HCT116 (cell line): Measurements from ENCODE around the gene GRIPAP1. TPM values are rescaled to one million over a fixed set of nuclear protein-coding genes. Genes with fewer than 3 reads are reported as not detected.

Experiments used
- ATAC-seq: fragments of 200-7000 bp; cut with Tn5 transposase; 2 replicates; pipeline ENCODE4 v1.9.1; 2020; ENCODE audit warnings: mild to moderate bottlenecking, moderate library complexity
- BruUV-seq: library from RNA; stranded (reverse); fragments of 400-500 nt; replicated peaks from 2 replicates; lab custom pipeline; 2021; lab: Mats Ljungman, UMichigan
- CTCF ChIA-PET: fragments of 300-600 bp; sonication (Branson Sonifier 250); formaldehyde crosslinking; loops from one replicate; lab custom pipeline; 2021; ENCODE audit warnings: antibody characterized with exemption; lab: Charles Lee
- POLR2A ChIA-PET: fragments of 300-600, 350-600 bp; sonication (Branson Sonifier 250); formaldehyde crosslinking; loops from one replicate; lab custom pipeline; 2021; ENCODE audit warnings: antibody characterized with exemption; lab: Charles Lee
- RAD21 ChIA-PET, 2 experiments: fragments of 300-600 bp; sonication (Branson Sonifier 250); formaldehyde crosslinking; loops; one replicate each; lab custom pipeline; 2023; ENCODE audit warnings: low total read pairs in 2 of 2; ENCODE audit not compliant: uncharacterized antibody in 2 of 2, unreplicated experiment in 2 of 2, low non-redundant PET in 1 of 2; lab: Charles Lee
- DNase-seq: peaks from one replicate; pipeline ENCODE4 v3.0.0-alpha.2; 2010; ENCODE audit warnings: low read depth, low spot score
- H2AFZ ChIP-seq: fragments of 200-600 bp; shearing (Covaris generic), sonication (generic); 2 replicates; pipeline ENCODE4 v1.6.1; 2017; ENCODE audit warnings: low read depth, mixed run types, mixed read lengths, antibody characterized with exemption, low read length; ENCODE audit not compliant: poor library complexity, severe bottlenecking
- H3K27ac ChIP-seq: 2 replicates; pipeline ENCODE4 v1.5.1; 2012; ENCODE audit warnings: low read depth, low read length
- H3K27me3 ChIP-seq: fragments of 200-600 bp; sonication (generic); 2 replicates; pipeline ENCODE4 v1.6.1; 2016; ENCODE audit warnings: mixed run types, low read length, mixed read lengths; ENCODE audit not compliant: insufficient read depth
- H3K36me3 ChIP-seq, 2 experiments: fragments of 200-500 bp in 1 of 2; fragments of 200-600 bp in 1 of 2; sonication (Bioruptor generic) in 1 of 2; sonication (generic) in 1 of 2; 2 replicates each; pipeline versions ENCODE4 v1.5.1 to v1.6.1; 2014 to 2016; ENCODE audit warnings: low read length in 2 of 2, inconsistent platforms in 1 of 2, mixed read lengths in 1 of 2, mixed run types in 1 of 2; ENCODE audit not compliant: insufficient read depth in 2 of 2, control insufficient read depth in 1 of 2
- H3K4me1 ChIP-seq, 2 experiments: fragments of 200-600 bp in 1 of 2; sonication (generic) in 1 of 2; 2 replicates each; pipeline versions ENCODE4 v1.5.1 to v1.6.1; 2012 to 2017; ENCODE audit warnings: low read length in 2 of 2, inconsistent platforms in 1 of 2, mild to moderate bottlenecking in 1 of 2, mixed read lengths in 1 of 2, mixed run types in 1 of 2, moderate library complexity in 1 of 2; ENCODE audit not compliant: insufficient read depth in 2 of 2, control insufficient read depth in 1 of 2
- H3K4me2 ChIP-seq: fragments of 200-600 bp; sonication (generic); 2 replicates; pipeline ENCODE4 v1.6.1; 2017; ENCODE audit warnings: mixed run types, low read length, mixed read lengths
- H3K4me3 ChIP-seq, 2 experiments: fragments of 200-600 bp in 1 of 2; sonication (generic) in 1 of 2; replicated peaks in 1 of 2; 2 replicates each; pipeline ENCODE4 v1.5.1; 2011 to 2016; ENCODE audit warnings: low read length in 2 of 2, control low read depth in 1 of 2, low read depth in 1 of 2, mild to moderate bottlenecking in 1 of 2, mixed read lengths in 1 of 2, mixed run types in 1 of 2
- H3K79me2 ChIP-seq: fragments of 200-600 bp; sonication (generic); 2 replicates; pipeline ENCODE4 v1.6.1; 2017; ENCODE audit warnings: mild to moderate bottlenecking, mixed run types, low read length, moderate library complexity, mixed read lengths; ENCODE audit not compliant: insufficient read depth
- H3K9ac ChIP-seq: fragments of 200-600 bp; sonication (generic); 2 replicates; pipeline ENCODE4 v1.6.1; 2016; ENCODE audit warnings: low read length, mixed read lengths
- H3K9me2 ChIP-seq: fragments of 200-600 bp; sonication (generic), shearing (Covaris generic); 2 replicates; pipeline ENCODE4 v1.6.1; 2017; ENCODE audit warnings: mixed run types, mild to moderate bottlenecking, moderate library complexity; ENCODE audit not compliant: insufficient read depth
- H3K9me3 ChIP-seq, 2 experiments: fragments of 200-500 bp in 1 of 2; fragments of 200-600 bp in 1 of 2; sonication (Bioruptor generic) in 1 of 2; sonication (generic) in 1 of 2; 2 replicates each; pipeline ENCODE4 v1.6.1; 2014 to 2017; ENCODE audit warnings: low read length in 2 of 2, mixed read lengths in 2 of 2, inconsistent platforms in 1 of 2, low read depth in 1 of 2, mild to moderate bottlenecking in 1 of 2, mixed run types in 1 of 2, moderate library complexity in 1 of 2; ENCODE audit not compliant: control insufficient read depth in 1 of 2, insufficient read depth in 1 of 2
- H4K20me1 ChIP-seq: fragments of 200-600 bp; sonication (generic), shearing (Covaris generic); 2 replicates; pipeline ENCODE4 v1.6.1; 2017; ENCODE audit warnings: mixed run types, mild to moderate bottlenecking, moderate library complexity; ENCODE audit not compliant: insufficient read depth
- CEBPB ChIP-seq: IDR thresholded peaks from 2 replicates; pipeline ENCODE4 v1.6.1; 2012; ENCODE audit warnings: low read depth
- EGR1 ChIP-seq: IDR thresholded peaks from 2 replicates; pipeline ENCODE4 v1.6.1; 2012; ENCODE audit warnings: low read depth
- EZH2 ChIP-seq: fragments of 200-600 bp; sonication (generic); IDR thresholded peaks from 2 replicates; pipeline ENCODE4 v1.6.1; 2017; ENCODE audit warnings: antibody characterized with exemption, mixed run types
- EZH2phosphoT487 ChIP-seq: fragments of 200-600 bp; IDR thresholded peaks from 2 replicates; pipeline ENCODE4 v1.6.1; 2018; ENCODE audit warnings: antibody characterized with exemption, borderline replicate concordance
- FOSL1 ChIP-seq: IDR thresholded peaks from 2 replicates; pipeline ENCODE4 v1.6.1; 2012; ENCODE audit warnings: low read depth
- JUND ChIP-seq: IDR thresholded peaks from 2 replicates; pipeline ENCODE4 v1.6.1; 2012
- MAX ChIP-seq: IDR thresholded peaks from 2 replicates; pipeline ENCODE4 v1.6.1; 2012
- POLR2A ChIP-seq: IDR thresholded peaks from 2 replicates; pipeline ENCODE4 v1.7.0; 2011; ENCODE audit warnings: borderline replicate concordance; ENCODE audit not compliant: insufficient read depth, insufficient read length; ENCODE audit errors: extremely low read depth
- POLR2AphosphoS5 ChIP-seq: IDR thresholded peaks from 2 replicates; pipeline ENCODE4 v1.6.1; 2011; ENCODE audit warnings: mild to moderate bottlenecking, low read depth, low read length, moderate library complexity
- RAD21 ChIP-seq: IDR thresholded peaks from 2 replicates; pipeline ENCODE4 v1.6.1; 2012; ENCODE audit warnings: low read depth, mild to moderate bottlenecking
- SIN3A ChIP-seq: IDR thresholded peaks from 2 replicates; pipeline ENCODE4 v1.6.1; 2012; ENCODE audit warnings: low read depth
- SP1 ChIP-seq: IDR thresholded peaks from 2 replicates; pipeline ENCODE4 v1.6.1; 2012; ENCODE audit warnings: low read depth
- SRF ChIP-seq: IDR thresholded peaks from 2 replicates; pipeline ENCODE4 v1.6.1; 2012; ENCODE audit warnings: low read depth
- ZBTB33 ChIP-seq: IDR thresholded peaks from 2 replicates; pipeline ENCODE4 v1.6.1; 2011; ENCODE audit warnings: mild to moderate bottlenecking, low read length, moderate library complexity; ENCODE audit not compliant: insufficient replicate concordance; ENCODE audit errors: extremely low read depth
- ZFX ChIP-seq: fragments of 450-650 bp; IDR thresholded peaks from 2 replicates; pipeline ENCODE4 v1.6.1; 2017
- ZNF274 ChIP-seq: fragments of 200-500 bp; sonication (Bioruptor generic); IDR thresholded peaks from 2 replicates; pipeline ENCODE4 v1.6.1; 2014; ENCODE audit warnings: mild to moderate bottlenecking, low read depth, low read length, inconsistent platforms
- intact Hi-C: fragments of 100-400 bp; cut with micrococcal nuclease; formaldehyde crosslinking; loops from 2 replicates; pipeline ENCODE4 v1.10.0; 2022
- total RNA-seq: library from RNA; stranded (reverse); gene quantifications from one replicate; pipeline ENCODE4 v1.2.1, GENCODE V29; 2021; ENCODE audit not compliant: unreplicated experiment
- TF ChIP-seq, protein P1 (sequence below): IDR thresholded peaks from 2 replicates; pipeline ENCODE4 v1.6.1; 2012; ENCODE audit warnings: low read depth
- TF ChIP-seq, protein P2 (sequence below), 3 experiments: fragments of 200-600 bp in 1 of 3; sonication (generic) in 1 of 3; IDR thresholded peaks in 2 of 3; conservative IDR thresholded peaks in 1 of 3; 2 replicates each; pipeline ENCODE4 v1.5.1; 2012 to 2017; ENCODE audit warnings: low read depth in 2 of 3, low read length in 2 of 3, antibody characterized with exemption in 1 of 3, borderline replicate concordance in 1 of 3, control low read depth in 1 of 3, mild to moderate bottlenecking in 1 of 3, mixed read lengths in 1 of 3, mixed run types in 1 of 3, moderate library complexity in 1 of 3; ENCODE audit not compliant: insufficient read depth in 1 of 3

The GRIPAP1 gene
- total RNA-seq, 1 experiment from 2014 or later, result 39.4 TPM

DNA sequence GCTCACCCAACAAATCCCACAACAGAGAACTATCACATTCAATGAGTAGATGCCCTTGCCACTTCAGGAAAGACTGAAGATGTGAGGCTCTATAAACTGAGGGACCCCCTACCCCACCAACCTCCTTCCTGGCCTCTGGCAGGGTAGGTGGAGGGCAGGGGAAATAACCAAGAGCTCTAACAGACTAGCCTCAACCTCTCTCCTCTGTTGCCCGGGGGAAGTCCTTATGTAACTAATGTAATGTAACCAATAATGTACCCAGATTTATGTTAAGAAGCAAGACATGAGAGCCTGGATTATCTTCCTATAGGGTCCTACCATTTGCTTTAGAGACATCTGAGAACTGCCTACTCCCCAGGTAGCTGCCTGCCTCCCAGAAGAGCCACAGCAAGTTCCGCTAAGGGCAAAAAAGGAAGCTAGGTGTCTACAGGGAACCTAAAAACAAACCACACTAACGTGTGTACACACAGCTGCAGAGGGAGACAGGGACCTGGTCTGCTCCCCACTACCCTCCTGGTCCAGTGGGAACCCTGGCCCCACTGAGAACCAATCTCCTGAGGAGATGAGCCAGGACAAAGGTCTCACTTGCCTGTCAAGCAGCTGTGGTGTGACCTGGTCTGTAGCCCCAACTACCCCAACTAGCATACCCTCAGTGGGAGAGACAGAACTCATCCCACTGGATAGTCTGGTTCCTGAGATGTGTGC lies 62.4 kb downstream of the GRIPAP1 start:
- POLR2A ChIA-PET, result no interaction called here
- Histone ChIP-seq H3K4me3 (no peak overlapping the region), H3K9ac (no peak overlapping the region), H3K36me3 (peaks cover 0 to 8% of the 10 kb centered on the region in 2 experiments; a peak in 2 of 4 replicates), H3K4me1 (no peaks in the 10 kb centered on the region), H3K27me3 (no peaks in the 10 kb centered on the region), H4K20me1 (no peaks in the 10 kb centered on the region), H3K27ac (no peak overlapping the region), H3K79me2 (peaks cover 47% of the 10 kb centered on the region), H3K9me2 (no peaks in the 10 kb centered on the region), H2AFZ (no peak overlapping the region), H3K9me3 (no peaks in the 10 kb centered on the region), H3K4me2 (no peak overlapping the region)
- TF ChIP-seq ZFX, result no peak
- no peak for TF ChIP-seq JUND
- no peak for TF ChIP-seq EZH2
- TF ChIP-seq, protein P1, sequence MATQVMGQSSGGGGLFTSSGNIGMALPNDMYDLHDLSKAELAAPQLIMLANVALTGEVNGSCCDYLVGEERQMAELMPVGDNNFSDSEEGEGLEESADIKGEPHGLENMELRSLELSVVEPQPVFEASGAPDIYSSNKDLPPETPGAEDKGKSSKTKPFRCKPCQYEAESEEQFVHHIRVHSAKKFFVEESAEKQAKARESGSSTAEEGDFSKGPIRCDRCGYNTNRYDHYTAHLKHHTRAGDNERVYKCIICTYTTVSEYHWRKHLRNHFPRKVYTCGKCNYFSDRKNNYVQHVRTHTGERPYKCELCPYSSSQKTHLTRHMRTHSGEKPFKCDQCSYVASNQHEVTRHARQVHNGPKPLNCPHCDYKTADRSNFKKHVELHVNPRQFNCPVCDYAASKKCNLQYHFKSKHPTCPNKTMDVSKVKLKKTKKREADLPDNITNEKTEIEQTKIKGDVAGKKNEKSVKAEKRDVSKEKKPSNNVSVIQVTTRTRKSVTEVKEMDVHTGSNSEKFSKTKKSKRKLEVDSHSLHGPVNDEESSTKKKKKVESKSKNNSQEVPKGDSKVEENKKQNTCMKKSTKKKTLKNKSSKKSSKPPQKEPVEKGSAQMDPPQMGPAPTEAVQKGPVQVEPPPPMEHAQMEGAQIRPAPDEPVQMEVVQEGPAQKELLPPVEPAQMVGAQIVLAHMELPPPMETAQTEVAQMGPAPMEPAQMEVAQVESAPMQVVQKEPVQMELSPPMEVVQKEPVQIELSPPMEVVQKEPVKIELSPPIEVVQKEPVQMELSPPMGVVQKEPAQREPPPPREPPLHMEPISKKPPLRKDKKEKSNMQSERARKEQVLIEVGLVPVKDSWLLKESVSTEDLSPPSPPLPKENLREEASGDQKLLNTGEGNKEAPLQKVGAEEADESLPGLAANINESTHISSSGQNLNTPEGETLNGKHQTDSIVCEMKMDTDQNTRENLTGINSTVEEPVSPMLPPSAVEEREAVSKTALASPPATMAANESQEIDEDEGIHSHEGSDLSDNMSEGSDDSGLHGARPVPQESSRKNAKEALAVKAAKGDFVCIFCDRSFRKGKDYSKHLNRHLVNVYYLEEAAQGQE, result no peak
- no peak for TF ChIP-seq EZH2phosphoT487
- TF ChIP-seq, protein P2, sequence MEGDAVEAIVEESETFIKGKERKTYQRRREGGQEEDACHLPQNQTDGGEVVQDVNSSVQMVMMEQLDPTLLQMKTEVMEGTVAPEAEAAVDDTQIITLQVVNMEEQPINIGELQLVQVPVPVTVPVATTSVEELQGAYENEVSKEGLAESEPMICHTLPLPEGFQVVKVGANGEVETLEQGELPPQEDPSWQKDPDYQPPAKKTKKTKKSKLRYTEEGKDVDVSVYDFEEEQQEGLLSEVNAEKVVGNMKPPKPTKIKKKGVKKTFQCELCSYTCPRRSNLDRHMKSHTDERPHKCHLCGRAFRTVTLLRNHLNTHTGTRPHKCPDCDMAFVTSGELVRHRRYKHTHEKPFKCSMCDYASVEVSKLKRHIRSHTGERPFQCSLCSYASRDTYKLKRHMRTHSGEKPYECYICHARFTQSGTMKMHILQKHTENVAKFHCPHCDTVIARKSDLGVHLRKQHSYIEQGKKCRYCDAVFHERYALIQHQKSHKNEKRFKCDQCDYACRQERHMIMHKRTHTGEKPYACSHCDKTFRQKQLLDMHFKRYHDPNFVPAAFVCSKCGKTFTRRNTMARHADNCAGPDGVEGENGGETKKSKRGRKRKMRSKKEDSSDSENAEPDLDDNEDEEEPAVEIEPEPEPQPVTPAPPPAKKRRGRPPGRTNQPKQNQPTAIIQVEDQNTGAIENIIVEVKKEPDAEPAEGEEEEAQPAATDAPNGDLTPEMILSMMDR (IDR thresholded peaks at IDR 0.05 in 2 of 3, conservative IDR thresholded peaks at IDR 0.05 in 1 of 3; ENCODE audit: borderline replicate concordance in 1 of 3, insufficient read depth in 1 of 3, low read depth in 2 of 3, low read length in 2 of 3), result no peak
- TF ChIP-seq SP1, result no peak
- no peak for TF ChIP-seq SRF
- no peak for TF ChIP-seq EGR1
- no peak for TF ChIP-seq ZBTB33
- no peak for TF ChIP-seq ZNF274
- no peak for TF ChIP-seq FOSL1
- TF ChIP-seq CEBPB, result no peak
- no peak for TF ChIP-seq MAX
- no peak for TF ChIP-seq SIN3A
- TF ChIP-seq RAD21, result no peak
- no peak for TF ChIP-seq POLR2AphosphoS5
- no peak for TF ChIP-seq POLR2A
- DNase-seq (no peak), ATAC-seq (no peak)
- no TSS peak for BruUV-seq
- RAD21 ChIA-PET, result no interaction called here
- intact Hi-C loops, result no loop called here
- CTCF ChIA-PET, result no interaction called here
